Measurements from ENCODE around the gene NEU1. TPM values are rescaled to one million over a fixed set of nuclear protein-coding genes. Genes with fewer than 3 reads are reported as not detected.
A peak's percentile ranks its signal among the peaks of the same experiment; 100 is the strongest.

The NEU1 gene
- total RNA-seq, 1 experiment from 2014 or later = 36.2 TPM

DNA sequence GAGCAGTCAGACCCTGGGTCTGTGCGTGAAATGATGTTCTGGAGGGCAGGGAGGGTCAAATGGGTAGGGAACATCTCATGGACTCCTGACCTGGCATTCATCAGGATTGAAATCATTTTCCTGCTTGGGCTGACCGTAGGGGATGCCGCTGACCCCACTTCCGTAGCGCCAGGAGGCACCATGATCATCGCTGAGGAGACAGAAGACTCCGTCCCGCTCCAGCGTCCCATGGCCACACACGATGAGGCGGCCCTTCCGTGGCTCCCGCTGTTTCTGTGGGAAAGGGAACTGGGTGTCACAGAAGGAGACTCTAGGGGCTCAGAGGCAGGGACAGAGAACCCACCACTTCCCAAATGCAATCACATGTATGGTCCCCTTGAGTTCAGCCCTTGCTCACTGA, 2.3 kb downstream of the NEU1 start:
- Histone ChIP-seq H3K27me3 (ENCODE audit: insufficient read depth, low read length) (no peaks in the 10 kb centered on the region), H4K5ac (ENCODE audit: insufficient read length, low read depth, low read length) (no peak overlapping the region), H3T11ph (ENCODE audit: low read length) (no peak overlapping the region), H3K79me1 (ENCODE audit: insufficient read depth, low read depth, low read length, poor library complexity, severe bottlenecking) (no peaks in the 10 kb centered on the region), H2BK12ac (ENCODE audit: insufficient read length, low read depth, low read length) (no peak overlapping the region), H2AK5ac (ENCODE audit: insufficient read length, low read length) (no peak overlapping the region), H2BK20ac (ENCODE audit: low read depth, low read length, poor library complexity, severe bottlenecking) (no peak overlapping the region), H2BK15ac (ENCODE audit: low read depth, low read length) (no peak overlapping the region), H3K14ac (ENCODE audit: insufficient read depth, low read length) (no peak overlapping the region), H3K4ac (ENCODE audit: low read depth, low read length) (no peak overlapping the region), H3K4me1 (ENCODE audit: insufficient read depth, low read length) (no peaks in the 10 kb centered on the region), H3K56ac (ENCODE audit: insufficient read length, low read depth, low read length) (no peak overlapping the region), H2BK120ac (ENCODE audit: low read depth, low read length, poor library complexity, severe bottlenecking) (no peak overlapping the region), H3K79me2 (ENCODE audit: insufficient read depth, low read length) (no peaks in the 10 kb centered on the region), H3K18ac (ENCODE audit: insufficient read length, low read depth, low read length) (no peak overlapping the region), H2AFZ (ENCODE audit: low read length) (no peak overlapping the region), H3K9me3 (ENCODE audit: control insufficient read depth, low read depth, low read length) (no peaks in the 10 kb centered on the region), H3K23ac (ENCODE audit: insufficient read length, low read depth, low read length) (no peak overlapping the region), H3K27ac (ENCODE audit: insufficient read length, low read depth, low read length) (no peak overlapping the region), H4K8ac (replicated peaks; ENCODE audit: insufficient read length, low read depth, low read length) (no peak overlapping the region), H4K20me1 (ENCODE audit: control insufficient read depth, insufficient read depth, insufficient read length) (no peaks in the 10 kb centered on the region), H3K23me2 (ENCODE audit: insufficient read length, low read depth, low read length, poor library complexity, severe bottlenecking) (peaks cover 12% of the 10 kb centered on the region), H2BK5ac (ENCODE audit: insufficient read length, low read length) (no peak overlapping the region), H3K4me2 (ENCODE audit: insufficient read depth, insufficient read length, low read length) (no peak overlapping the region), H3K9ac (ENCODE audit: extremely low read depth, insufficient read length, low read length) (no peak overlapping the region), H4K91ac (ENCODE audit: insufficient read length, low read depth, low read length) (no peak overlapping the region)
- H3K9me3 Mint-ChIP-seq = peaks cover 2 to 3% of the 10 kb centered on the region in 2 experiments
- no CpG with 5 or more reads among the region's 13 CpGs for WGBS (ENCODE audit: extremely low coverage, insufficient read length, low lambda C conversion rate)
- peaks cover 2% of the 10 kb centered on the region for H3K27me3 Mint-ChIP-seq (ENCODE audit: low read depth)
- no peak overlapping the region; a peak in 1 of 7 replicates for H3K27ac Mint-ChIP-seq
- no peak for DNase-seq
- peaks cover 10 to 33% (median 19%) of the 10 kb centered on the region in 3 experiments; a peak in 6 of 7 replicates for H3K36me3 Mint-ChIP-seq (ENCODE audit: insufficient read depth in 1 of 3, low read depth in 3 of 3)
- H3K4me1 Mint-ChIP-seq = peaks cover 13 to 16% of the 10 kb centered on the region in 2 experiments
- TF ChIP-seq, protein P1, sequence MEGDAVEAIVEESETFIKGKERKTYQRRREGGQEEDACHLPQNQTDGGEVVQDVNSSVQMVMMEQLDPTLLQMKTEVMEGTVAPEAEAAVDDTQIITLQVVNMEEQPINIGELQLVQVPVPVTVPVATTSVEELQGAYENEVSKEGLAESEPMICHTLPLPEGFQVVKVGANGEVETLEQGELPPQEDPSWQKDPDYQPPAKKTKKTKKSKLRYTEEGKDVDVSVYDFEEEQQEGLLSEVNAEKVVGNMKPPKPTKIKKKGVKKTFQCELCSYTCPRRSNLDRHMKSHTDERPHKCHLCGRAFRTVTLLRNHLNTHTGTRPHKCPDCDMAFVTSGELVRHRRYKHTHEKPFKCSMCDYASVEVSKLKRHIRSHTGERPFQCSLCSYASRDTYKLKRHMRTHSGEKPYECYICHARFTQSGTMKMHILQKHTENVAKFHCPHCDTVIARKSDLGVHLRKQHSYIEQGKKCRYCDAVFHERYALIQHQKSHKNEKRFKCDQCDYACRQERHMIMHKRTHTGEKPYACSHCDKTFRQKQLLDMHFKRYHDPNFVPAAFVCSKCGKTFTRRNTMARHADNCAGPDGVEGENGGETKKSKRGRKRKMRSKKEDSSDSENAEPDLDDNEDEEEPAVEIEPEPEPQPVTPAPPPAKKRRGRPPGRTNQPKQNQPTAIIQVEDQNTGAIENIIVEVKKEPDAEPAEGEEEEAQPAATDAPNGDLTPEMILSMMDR (conservative IDR thresholded peaks at IDR 0.05) = no peak
- peak overlapping the region in 1 of 2 experiments; percentile 58; a peak in 1 of 5 replicates for H3K4me3 Mint-ChIP-seq
